Glutamatergic neuron (in vitro differentiated cells): ENCODE results near the gene STMN3. TPM values are rescaled to one million over a fixed set of nuclear protein-coding genes. Genes with fewer than 3 reads are reported as not detected.

Experiments used
- DNase-seq: peaks from one replicate; pipeline ENCODE4 v3.0.0; 2022
- H3K27ac Mint-ChIP-seq: one replicate; pipeline ENCODE4 v1.8.0; 2020; ENCODE audit warnings: mild to moderate bottlenecking, mixed read lengths, inconsistent platforms; ENCODE audit not compliant: unreplicated experiment
- H3K27me3 Mint-ChIP-seq: one replicate; pipeline ENCODE4 v1.8.0; 2020; ENCODE audit warnings: mild to moderate bottlenecking, moderate library complexity, mixed read lengths, inconsistent platforms; ENCODE audit not compliant: unreplicated experiment
- H3K36me3 Mint-ChIP-seq: one replicate; pipeline ENCODE4 v1.8.0; 2020; ENCODE audit warnings: mild to moderate bottlenecking, mixed read lengths, inconsistent platforms; ENCODE audit not compliant: unreplicated experiment
- H3K4me1 Mint-ChIP-seq: one replicate; pipeline ENCODE4 v1.8.0; 2020; ENCODE audit warnings: mild to moderate bottlenecking, low read depth, mixed read lengths, inconsistent platforms; ENCODE audit not compliant: unreplicated experiment
- H3K4me3 Mint-ChIP-seq: one replicate; pipeline ENCODE4 v1.8.0; 2020; ENCODE audit warnings: mild to moderate bottlenecking, mixed read lengths, inconsistent platforms; ENCODE audit not compliant: unreplicated experiment
- H3K9me3 Mint-ChIP-seq: one replicate; pipeline ENCODE4 v1.8.0; 2020; ENCODE audit warnings: mild to moderate bottlenecking, moderate library complexity, mixed read lengths, inconsistent platforms; ENCODE audit not compliant: unreplicated experiment
- CTCF ChIP-seq: fragments of 200-600 bp; sonication (generic); IDR thresholded peaks from one replicate; pipeline ENCODE4 v1.5.0; 2021; ENCODE audit not compliant: partially characterized antibody, unreplicated experiment
- total RNA-seq: library from RNA; stranded (reverse); fragmentation: NEBNext Ultra II Directional; extraction: Animal tissue kit (Norgen Biotek cat#: 25700); gene quantifications from one replicate; pipeline ENCODE4 v1.2.1, GENCODE V29; 2021; ENCODE audit not compliant: unreplicated experiment

The STMN3 gene
- total RNA-seq, 1 donor from 2014 or later, result 459 TPM

GRCh38 chr20:63595416-63596127 lies 57.7 kb downstream of the STMN3 start:
- peaks cover 2% of the 10 kb centered on the region for H3K27me3 Mint-ChIP-seq
- H3K9me3 Mint-ChIP-seq, result no peaks in the 10 kb centered on the region
- no peak overlapping the region for H3K27ac Mint-ChIP-seq
- TF ChIP-seq CTCF, result no peak
- H3K4me3 Mint-ChIP-seq, result no peak overlapping the region
- H3K36me3 Mint-ChIP-seq, result peaks cover 6% of the 10 kb centered on the region
- DNase-seq, result no peak
- H3K4me1 Mint-ChIP-seq, result no peaks in the 10 kb centered on the region

- Mint-ChIP-seq H3K27me3 (peaks cover 2% of the 10 kb centered on the region), H3K27ac (no peak overlapping the region), H3K36me3 (no peaks in the 10 kb centered on the region), H3K4me1 (no peaks in the 10 kb centered on the region), H3K9me3 (no peaks in the 10 kb centered on the region), H3K4me3 (no peak overlapping the region)
- TF ChIP-seq CTCF, result no peak
- DNase-seq, result no peak
Observed at GRCh38 chr20:63594043-63594561, 59.1 kb downstream of the STMN3 start.

- no peak overlapping the region for H3K27ac Mint-ChIP-seq
- H3K4me3 Mint-ChIP-seq, result no peak overlapping the region
- H3K36me3 Mint-ChIP-seq, result no peaks in the 10 kb centered on the region
- H3K27me3 Mint-ChIP-seq, result peaks cover 2% of the 10 kb centered on the region
- H3K4me1 Mint-ChIP-seq, result peaks cover 3% of the 10 kb centered on the region
- no peak for DNase-seq
- H3K9me3 Mint-ChIP-seq, result no peaks in the 10 kb centered on the region
- TF ChIP-seq CTCF, result no peak
Observed at GRCh38 chr20:63592661-63593060, 60.6 kb downstream of the STMN3 start.

GRCh38 chr20:63591786-63592355 lies 61.4 kb downstream of the STMN3 start:
- no peak for TF ChIP-seq CTCF
- Mint-ChIP-seq H3K27me3 (peaks cover 2% of the 10 kb centered on the region), H3K36me3 (no peaks in the 10 kb centered on the region), H3K27ac (no peak overlapping the region), H3K4me1 (peaks cover 5% of the 10 kb centered on the region), H3K4me3 (no peak overlapping the region), H3K9me3 (peaks cover 2% of the 10 kb centered on the region)
- no peak for DNase-seq

GRCh38 chr20:63591147-63591533 lies 62.1 kb downstream of the STMN3 start:
- Mint-ChIP-seq H3K9me3 (peaks cover 2% of the 10 kb centered on the region), H3K36me3 (no peaks in the 10 kb centered on the region), H3K4me1 (peaks cover 5% of the 10 kb centered on the region), H3K27ac (no peak overlapping the region), H3K4me3 (no peak overlapping the region), H3K27me3 (peaks cover 2% of the 10 kb centered on the region)
- DNase-seq, result no peak
- TF ChIP-seq CTCF, result no peak
